UCSD-AML1 (cell line): Measurements from ENCODE around the gene RND3.

Source experiments
- DNase-seq: peaks from one replicate; lab custom pipeline; 2025; ENCODE audit not compliant: unreplicated experiment; lab: John Stamatoyannopoulos, UW

The RND3 gene

DNA sequence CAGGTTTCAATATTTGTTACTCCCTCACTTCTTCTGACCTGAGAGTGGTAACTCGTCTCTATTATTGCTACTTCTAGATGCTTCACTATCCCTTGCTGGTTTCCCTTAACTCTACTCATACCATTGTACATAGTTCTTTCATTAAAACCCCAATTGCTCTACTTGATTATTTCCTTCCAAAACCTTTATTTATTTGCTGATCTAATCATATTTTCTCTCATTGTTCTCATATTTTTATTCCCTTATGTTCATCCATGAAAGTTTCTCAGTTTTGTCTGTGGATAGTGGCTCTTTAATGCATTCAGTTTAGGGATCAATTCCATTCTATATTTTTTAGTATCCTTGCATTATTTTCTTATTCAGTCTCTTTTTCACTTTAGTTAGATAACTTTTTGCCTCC is 42.1 kb downstream of the RND3 start:
- DNase-seq: no peak

DNA sequence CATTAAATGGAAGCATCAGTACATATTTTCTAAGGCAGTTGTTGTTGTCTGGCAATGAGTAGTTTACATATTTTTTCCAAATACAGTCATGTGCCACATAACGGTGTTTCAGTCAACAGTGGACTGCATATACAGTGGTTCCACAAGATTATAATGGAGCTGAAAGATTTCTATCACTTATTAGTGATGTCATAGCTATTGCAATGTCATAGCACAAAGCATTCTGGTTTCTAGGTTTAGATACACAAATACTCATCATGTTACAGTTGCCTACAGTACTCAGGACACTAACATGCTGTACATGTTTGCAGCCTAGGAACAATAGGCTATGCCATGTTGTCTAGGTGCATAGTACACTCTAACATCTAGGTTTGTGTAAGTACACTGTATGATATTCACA is 45.0 kb downstream of the RND3 start:
- DNase-seq: no peak

DNA sequence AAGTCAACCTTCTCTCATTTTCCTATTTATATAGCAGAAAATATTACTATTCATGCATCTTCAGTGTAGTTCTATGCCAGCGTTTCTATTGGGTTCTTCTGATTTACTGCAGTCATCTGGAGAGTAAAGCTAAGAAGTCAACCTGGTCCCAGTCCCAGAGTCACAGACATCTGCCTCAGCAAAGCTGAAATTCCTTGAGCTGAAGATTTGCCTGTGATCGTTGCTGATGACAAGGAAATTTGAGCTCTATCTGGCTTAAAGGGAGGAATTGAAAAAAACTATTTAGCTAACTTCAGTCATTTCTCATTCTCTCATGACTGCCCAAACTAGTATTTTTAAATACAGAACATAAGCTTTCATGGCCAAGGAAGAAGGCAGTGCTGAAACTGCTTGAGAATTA is 45.7 kb downstream of the RND3 start:
- no peak for DNase-seq

DNA sequence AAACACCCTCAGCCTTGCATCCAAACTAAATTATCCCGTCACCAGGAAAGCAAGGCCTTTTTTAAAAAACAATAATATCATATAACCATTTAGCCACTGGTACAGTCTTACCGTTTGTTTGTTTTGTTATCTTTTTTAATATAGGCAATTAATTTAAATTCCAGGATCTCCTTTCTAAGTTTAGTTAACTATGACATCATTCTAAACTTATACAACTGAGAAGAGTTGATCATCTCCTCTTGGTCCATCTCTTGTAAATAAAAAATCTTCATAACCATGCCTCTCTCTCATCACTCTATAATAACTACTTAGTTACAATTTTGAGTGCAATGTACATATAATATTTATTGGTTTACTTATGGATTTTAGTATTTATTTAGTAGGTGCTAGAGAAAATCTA is 46.2 kb downstream of the RND3 start:
- DNase-seq: no peak

DNA sequence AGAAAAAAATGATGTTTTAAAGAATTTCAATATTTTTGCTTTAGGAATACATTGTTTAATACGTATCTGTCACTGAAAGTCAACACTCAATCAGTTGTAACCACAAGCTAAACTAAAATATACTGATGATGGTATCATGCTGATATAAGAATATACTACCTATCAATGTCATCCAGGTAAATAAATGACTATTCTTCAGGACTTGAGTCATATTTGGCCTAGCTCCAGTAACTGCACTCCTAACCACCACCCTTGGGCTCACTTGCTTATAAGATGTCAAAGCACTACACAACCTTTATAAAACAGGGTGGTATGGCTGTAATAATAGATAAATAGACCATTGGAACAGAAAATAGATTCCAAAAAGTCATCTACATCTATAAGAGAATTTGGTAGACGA is 48.8 kb downstream of the RND3 start:
- DNase-seq: no peak

DNA sequence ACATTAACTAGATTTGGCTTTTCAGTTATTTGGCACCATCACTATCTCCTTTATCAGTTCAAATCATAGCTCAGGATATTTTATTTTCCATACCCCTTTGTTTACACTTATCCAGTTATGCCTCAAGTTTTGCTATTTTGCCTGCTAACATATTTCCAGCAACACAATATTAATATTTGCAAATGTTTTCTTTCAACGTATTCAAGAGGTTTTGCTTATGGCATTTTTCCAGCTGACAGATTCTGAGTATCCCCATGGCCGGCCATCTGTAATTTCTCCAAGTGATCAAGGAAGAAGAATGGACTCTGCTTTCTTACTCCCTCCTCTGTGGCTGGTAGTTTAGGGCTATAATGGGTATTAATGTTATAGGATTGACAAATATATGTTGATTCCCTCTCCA is 49.4 kb downstream of the RND3 start:
- no peak for DNase-seq

DNA sequence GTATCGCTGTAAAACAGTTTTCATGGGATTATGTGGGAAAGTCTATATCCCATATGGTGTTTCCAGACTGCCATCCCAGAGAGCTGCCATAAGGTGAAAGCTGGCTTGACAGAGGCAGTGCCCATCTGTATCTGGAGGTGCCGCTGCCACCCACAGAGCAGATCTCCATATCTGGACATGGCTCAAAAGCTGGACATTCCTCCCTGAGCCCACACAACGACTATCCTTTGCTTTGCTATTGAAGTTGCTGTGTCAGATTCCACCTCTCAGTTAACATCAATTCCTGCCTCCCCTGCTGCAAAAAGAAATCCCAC is 55.2 kb downstream of the RND3 start:
- DNase-seq: no peak

DNA sequence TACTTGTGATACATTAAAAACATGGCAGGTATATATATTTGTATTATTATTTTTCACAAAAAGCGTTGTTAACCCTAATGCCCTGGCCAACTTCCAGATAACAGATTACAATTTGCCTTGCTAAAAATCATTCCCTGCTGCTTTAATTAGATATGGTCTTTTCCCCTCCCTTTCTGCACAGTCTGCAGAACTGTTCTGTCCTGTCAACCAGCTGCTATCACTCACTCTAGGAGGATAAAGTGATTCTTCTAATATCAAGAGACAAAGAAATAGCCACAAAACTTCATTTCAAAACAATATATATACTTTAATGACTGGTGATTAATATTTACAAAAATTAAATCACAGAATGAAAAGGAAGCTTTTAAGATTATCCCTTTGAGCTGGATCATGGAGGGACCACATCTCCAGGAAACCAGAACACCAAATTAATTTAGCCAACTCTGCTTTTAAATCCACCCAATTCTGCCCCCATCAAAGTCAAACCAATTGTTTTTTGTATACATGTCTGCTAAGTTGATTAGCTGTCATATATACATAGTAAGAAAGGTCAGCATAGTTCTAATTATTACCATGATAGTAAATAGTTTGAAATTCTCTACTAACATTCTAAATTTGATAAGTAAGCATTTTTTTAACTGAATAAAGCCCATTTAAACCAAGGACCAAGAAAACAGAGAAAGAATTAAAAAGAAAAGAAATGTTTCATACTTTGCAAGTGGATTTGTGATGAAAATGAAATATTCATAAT is 55.7 kb downstream of the RND3 start:
- DNase-seq: no peak

DNA sequence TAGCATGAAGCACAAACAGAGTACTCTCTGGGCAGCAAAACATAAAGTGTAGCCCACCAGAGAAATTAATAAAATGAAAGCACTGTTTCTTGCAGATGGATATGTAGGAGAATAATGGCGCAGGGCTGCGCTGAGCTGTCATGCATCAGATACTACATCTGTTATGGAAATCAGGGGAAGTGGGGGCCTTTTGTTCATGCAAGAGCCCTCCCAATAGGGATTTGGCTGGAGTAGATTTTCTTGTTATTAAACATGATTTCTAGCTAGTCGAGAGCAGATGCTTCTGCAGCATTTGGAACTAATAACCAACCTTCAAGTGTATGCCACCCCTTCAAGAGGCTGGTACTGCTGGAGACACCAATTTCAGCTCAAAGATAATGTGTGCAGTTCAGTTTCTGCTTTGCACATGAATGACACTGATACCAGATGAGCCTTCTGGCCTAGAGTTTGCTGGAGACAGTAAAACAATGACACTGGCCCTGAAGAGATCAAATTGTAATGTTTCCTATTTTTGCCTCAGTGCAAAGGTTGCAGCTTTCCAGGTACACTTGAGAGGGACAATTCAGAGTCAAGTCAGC is 58.0 kb downstream of the RND3 start:
- no peak for DNase-seq

DNA sequence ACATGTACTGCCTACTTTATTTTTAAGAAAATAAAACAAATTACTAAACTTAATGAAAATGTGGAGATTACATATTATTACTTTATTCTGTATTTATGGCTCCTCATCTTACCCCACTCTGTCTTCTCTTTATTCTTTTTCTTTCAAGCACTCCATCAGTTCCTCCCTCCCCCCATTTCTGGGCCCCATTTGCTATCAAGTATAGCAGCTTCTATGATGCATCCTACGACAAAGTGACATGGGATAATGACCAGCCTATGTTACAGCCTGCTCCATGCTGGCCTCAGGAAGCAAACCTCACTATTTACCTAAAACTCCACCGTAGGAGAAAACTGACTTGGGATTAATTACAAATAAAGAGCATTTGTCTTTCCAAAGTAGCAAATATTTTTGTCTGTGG is 58.8 kb downstream of the RND3 start:
- DNase-seq: no peak

DNA sequence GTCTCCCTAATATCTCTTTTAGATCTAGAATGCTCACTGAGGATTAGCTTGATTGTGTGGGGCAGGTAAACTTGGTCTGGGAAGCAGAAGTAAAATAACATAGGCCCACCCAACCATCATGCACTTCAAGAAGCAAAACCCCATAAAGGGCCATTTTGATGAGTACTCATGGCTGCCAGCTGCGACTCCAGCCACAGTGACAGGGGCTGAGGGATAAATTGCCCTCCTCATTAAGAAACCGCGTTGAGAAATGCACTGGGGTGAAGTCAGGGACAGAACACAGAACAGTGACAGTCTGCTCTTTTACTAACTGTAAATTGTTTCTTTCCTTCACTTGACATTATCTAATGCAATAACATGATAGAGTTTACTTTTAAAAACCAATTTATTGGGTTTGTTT is 60.2 kb downstream of the RND3 start:
- no peak for DNase-seq

DNA sequence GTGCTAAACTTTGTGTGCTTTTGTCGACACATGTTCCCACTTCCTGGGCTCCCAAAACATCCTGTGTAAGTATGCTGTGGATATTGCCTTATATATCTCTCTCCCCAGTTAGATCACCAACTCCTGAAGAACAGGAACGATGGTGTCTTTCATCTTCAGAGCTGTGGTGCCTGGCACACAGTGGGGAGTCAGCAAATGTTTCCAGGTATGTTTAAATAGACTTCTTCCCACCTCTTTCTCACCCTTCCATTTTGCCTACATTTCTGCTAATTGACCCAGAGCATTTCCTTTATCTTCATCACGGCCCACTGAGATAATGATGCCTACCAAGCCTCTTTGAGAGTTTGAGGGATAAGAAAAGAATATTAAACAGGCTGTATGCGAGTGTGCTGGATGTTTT is 60.7 kb downstream of the RND3 start:
- DNase-seq: no peak

DNA sequence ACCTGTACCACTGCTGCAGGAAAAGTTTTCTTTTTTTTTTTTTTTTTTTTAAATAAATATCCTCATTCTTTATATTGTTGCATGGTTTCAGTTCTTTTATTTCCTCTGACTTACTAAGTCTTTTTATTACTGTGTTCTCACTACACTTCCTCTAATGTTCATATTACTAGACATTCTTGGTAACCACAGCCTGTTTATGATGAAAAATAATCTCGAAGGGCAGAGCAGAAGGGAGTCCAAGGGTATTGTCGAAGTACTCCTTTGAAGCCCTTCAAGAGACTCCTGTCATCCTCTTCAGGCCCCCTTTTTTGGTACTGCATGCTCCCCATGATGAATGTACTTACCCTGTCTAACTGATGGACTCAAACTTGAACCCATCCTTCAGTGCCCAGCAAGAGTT is 61.2 kb downstream of the RND3 start:
- DNase-seq: no peak

DNA sequence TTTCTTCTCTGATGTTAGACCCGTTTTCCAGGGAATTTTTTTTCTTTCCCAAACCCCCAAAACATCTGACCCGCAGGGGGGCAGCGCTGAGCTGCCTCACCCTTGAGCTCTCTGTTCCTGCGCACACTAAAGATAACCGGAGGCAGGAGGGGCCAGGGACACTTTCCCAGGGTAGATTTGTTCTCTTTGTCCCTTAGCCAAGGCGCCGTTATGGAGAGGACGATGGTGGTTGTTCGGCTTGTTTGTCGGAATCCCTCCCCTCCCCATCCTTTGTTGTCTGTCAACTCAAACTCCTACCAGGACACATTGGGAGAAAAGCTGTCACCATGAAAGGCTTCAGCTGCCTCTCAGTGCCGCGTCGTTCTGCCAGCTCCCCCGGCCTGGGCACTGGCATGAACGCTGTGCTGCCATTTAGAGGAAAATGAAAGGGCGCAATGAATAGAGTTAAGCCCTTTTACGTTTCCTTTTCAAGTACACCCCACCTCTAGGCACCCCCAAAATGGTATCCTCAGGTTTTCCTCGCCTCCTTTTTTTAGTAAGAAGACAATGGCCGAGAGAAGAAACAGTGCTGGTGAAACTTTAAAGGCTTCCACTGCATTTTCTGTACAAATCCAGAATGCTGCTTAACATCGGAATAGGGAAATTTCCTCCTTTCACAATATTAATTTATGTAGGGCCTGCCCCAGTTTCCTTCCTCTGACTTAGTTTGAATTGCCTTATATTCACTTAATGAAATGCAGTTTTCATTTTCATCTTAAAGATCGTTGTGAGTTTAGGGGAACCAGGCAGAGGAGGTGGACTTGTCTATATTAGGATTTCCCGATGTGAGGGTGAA is 62.1 kb downstream of the RND3 start:
- DNase-seq: no peak

DNA sequence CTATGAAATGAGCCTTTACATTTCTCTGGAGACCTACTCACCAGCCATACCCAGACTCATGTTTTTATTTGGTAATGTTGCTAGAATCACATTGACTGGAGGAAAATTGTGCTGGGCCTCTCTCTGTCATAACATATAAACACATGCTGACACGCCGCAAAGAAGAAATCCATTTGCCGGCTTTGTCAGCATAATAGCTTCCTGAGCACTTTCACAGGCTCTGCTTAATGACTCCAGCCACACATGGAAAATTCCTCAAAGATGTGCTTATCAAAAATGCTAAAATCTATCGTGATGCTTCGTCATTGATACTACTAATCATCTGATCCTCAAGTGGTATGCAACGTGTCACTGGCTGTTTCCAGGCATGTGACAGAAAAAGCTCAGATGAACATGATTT is 63.1 kb downstream of the RND3 start:
- no peak for DNase-seq

DNA sequence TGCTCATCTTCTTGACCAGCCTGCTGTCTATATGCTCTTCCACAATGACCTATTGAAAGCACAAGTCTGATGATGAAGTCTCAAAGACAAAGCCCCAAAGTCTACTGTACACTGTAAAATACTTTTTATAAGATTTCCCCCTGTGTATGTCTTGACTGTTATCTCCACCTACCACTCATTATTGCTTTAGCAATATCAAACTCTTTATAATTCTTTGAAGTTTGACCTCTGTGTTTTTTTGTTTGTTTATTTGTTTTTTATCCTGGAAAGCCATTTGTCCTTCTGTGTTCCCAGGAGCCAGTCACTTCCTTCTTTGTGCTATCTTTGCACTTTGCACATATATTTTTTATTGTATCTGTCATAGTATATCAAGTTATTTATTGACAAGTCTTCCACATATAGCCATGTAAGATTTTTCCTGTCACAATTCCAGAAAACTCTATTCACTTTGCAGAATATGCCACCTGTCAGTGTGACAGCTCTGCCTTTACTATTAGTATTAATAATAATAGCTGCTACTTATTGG is 66.3 kb downstream of the RND3 start:
- DNase-seq: no peak

DNA sequence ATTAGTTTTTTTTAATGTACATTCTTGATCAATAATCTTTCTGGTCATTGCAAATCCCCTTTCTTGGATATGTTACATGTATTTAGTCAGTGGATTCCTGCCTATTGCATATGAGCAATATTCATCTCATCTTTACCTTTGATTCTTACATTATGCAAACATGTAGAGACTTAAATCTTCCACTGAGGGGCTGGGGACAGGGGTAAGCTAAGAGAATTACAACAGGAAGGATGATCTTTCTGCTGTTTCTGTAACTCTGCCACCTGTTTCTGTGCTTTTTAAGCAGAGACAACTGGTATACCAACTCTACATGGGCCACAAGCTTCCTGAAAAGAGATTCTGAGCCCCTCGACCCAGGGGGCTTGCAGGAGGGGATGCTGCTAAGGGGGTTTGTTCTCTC is 68.6 kb downstream of the RND3 start:
- no peak for DNase-seq
